ENCODE results near the gene CIROP.
A peak's percentile ranks its signal among the peaks of the same experiment; 100 is the strongest.
"Not testable (repeated sequence)": the region's sequence is repeated elsewhere in the genome, so short reads cannot be mapped to it uniquely, and the experiment has no call there.

Gene CIROP

GRCh38 chr14:23114120-23114458 is 9.3 kb upstream of the CIROP start:
- no peak for DNase-seq (ENCODE audit: low read depth in 2 of 2)

GRCh38 chr14:23113431-23114119 is 8.8 kb upstream of the CIROP start:
- DNase-seq (ENCODE audit: low read depth in 2 of 2), result no peak

DNA sequence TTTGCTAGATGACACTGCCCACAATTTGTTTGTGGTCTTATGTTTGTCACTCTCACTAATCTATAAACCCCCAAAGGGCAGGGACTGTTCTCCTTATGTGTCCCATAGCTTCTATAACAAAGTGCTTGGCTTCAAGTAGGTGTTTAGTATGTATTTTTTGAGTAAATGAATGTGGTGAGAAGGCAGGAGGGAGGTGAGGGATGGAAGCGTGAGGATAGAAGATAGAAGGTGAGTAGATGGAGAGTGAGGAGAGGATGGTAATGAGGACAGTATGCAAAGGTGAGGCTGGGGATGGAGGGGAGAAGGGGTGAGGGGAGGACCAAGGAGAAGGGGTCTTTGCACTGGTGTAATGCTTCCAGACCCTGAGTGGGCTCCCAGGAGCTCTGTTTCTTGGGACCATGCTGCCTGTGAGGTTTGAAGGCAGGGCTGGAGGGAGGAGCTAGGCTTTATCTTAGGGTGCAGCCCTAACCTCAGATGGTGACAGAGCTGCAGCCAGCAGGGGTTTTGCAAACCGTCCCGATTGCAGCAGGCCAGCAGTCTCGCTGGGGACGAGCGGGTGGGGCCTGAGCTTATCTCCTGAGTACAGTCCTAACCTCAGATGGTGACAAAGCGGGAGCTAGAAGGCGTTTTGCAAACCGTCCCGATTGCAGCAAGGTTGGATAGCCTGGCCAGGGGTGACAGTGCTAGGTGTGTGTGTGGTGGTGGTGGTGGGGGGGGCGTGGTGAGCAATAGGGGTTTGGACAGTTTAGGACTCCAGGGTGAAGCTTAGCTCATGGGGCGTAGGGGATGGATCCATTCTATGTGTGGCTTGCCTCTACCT is 7.8 kb upstream of the CIROP start:
- DNase-seq (ENCODE audit: low read depth in 2 of 2), result no peak

GRCh38 chr14:23110579-23111365 is 6.0 kb upstream of the CIROP start:
- no peak for DNase-seq (ENCODE audit: low read depth in 2 of 2)

DNA sequence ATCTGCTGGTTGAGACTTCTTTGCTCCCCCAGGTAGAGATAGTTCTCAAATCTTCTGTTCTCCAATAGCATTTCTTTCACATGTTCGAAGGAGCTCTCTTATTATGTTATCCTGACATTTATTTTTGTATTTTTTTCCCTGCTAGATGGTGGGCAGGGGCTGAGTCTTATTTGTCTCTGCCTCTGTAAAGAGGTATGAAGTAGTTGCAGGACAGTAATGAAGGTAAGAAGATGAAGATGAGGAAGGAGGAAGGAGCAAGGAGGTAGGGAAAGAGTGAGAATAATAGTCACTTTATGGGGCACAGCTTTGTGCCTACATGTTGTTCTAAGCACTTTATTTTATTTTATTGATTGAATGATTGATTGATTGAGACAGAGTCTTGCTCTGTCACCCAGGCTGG is 5.0 kb upstream of the CIROP start:
- DNase-seq (ENCODE audit: low read depth in 2 of 2), result no peak

DNA sequence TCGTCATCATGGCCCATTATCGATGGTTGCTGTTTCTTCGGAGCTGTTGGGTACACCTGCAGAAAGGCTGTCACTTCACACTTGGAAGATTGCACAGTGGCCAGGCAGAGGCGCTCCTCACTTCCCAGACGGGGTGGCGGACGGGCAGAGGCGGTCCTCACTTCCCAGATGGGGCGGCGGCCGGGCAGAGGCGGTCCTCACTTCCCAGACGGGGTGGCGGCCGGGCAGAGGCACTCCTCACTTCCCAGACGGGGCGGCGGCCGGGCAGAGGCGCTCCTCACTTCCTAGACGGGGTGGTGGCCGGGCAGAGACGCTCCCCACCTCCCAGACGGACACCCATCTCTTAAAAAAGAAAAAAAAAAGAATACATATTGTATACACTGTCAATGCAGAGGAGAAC is 3.4 kb upstream of the CIROP start:
- DNase-seq (ENCODE audit: low read depth in 2 of 2), result not testable (repeated sequence)

- DNase-seq (ENCODE audit: low read depth in 2 of 2), result not testable (repeated sequence)
These were observed 2.8 kb upstream of the CIROP start for GRCh38 chr14:23107620-23108019.

DNA sequence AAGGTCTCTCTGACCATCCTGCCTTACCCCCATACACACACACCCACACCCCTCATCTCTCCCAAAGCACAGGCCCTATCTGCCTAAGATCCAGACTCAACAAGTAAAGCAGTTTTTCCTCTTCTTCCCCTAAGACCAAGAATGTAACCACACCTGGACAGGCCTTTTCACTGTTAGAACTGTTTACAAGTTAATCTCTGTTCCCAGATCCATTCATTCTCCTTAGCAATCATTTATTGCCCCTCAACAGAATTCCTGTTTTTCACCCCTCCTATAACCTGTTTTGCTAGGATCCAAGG is 1.9 kb upstream of the CIROP start:
- no peak for DNase-seq (ENCODE audit: low read depth in 2 of 2)

GRCh38 chr14:23105348-23105824 is 597 bp upstream of the CIROP start:
- DNase-seq (ENCODE audit: low read depth in 2 of 2), result no peak

DNA sequence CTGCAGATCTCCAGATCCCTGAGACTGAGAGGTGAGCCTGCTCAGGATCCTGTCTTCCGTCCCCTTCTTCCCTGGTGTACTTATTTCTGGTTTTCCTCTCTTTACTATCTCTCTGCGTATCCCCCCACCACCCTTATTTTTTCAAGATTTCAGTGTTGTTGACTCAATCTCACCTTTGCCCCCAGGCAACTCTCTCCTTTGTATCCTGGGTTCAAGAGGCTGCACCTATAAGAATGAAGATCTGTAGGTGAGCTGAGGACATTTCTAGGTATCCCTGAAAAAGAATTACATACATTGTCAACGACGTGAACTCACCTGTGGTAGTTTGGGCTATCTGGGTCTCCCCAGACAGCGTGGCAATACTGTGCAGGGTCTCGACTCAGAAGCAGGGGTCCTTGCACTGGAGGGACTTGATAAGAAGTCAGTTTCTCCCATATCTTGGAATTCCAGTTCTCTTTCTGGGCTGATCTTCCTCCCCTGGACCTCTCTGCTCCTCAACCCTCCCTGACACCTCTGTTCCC is 659 bp downstream of the CIROP start:
- no peak for DNase-seq (ENCODE audit: low read depth in 2 of 2)

DNA sequence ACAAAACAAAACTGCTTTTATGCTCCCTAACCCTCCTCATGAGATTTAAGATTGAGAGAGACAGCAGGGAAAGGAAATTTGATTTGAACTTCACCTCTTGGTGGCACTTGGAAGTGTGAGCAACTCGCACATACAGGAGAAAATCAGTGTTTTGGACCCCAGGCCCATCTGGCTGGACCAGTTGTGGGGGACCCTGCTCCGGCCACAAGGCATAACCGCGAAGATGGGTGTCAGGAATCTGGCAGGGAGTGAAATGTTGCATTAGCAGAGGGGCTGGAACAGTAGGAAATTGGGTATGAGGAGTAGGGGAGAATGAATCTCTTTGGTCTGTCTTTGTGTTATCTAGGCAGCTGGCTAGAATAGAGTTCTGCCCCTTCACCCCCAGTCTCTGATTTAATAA is 1.2 kb downstream of the CIROP start:
- no peak for DNase-seq (ENCODE audit: low read depth in 2 of 2)

GRCh38 chr14:23102801-23103200 is 2.0 kb downstream of the CIROP start:
- no peak for DNase-seq (ENCODE audit: low read depth in 2 of 2)

DNA sequence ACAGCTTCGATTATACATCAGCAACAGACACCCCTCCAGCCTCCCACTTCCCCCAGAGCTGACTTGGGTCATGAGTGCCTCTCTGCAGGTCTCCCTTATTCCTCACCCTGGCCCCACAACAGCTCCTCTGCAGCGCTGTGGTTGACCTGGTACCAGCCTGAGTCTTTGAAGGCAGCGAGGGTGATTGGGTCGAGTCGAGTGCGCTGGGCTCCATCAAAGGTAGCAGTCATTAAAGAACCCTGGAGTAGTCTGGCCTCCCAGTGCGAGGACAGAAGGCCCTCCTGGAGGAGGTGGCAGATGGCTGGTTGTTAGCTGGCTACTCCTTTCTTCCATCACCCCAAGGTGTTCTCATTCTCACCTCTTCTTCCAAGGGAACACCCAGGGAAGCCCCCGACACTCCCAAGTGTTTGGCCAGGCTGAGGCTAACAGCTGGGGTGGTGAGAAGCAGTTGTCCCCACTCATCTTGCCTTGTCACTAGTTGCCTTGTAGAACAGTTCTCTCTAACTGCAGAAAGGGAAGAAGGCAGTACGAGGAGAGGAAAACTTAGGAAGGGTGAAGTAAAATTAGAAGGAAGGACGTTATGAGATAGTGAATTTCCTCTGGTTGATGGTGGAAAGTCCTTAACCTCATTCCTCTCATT is 2.7 kb downstream of the CIROP start:
- no peak for DNase-seq (ENCODE audit: low read depth in 2 of 2)

- DNase-seq (ENCODE audit: low read depth in 2 of 2), result no peak
These were observed 3.4 kb downstream of the CIROP start for GRCh38 chr14:23101213-23101970.

DNA sequence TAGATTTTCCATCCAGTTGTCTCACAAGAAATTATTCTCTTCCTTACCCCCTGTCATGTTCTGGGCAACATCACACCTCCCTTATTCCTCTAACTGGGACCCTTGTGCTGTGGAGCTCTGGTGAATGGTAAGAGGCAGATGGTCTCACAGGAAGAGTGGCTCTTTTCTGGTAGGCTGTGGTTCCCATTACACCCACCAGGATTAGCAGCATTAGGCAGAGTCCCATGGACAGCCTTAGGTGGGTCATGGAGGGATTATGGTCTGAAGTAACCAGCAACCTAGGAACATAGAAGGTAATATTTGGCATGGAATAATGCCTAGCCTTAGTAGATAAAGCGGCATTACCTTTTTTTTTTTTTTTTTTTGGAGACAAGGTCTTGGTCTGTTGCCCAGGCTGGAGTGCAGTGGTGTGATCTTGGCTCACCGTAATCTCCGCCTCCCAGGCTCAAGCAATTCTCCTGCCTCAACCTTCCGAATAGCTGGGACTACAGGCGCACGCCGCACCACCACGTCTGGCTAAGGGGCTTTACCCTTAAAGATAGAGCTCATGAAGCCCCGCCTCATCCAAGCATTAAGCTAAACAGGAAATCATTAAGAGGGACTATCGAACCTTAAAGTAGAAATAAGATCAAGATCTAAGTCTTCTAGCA is 5.5 kb downstream of the CIROP start:
- no peak for DNase-seq (ENCODE audit: low read depth in 2 of 2)

GRCh38 chr14:23097786-23098185 is 7.0 kb downstream of the CIROP start:
- DNase-seq (ENCODE audit: low read depth in 2 of 2), result no peak

DNA sequence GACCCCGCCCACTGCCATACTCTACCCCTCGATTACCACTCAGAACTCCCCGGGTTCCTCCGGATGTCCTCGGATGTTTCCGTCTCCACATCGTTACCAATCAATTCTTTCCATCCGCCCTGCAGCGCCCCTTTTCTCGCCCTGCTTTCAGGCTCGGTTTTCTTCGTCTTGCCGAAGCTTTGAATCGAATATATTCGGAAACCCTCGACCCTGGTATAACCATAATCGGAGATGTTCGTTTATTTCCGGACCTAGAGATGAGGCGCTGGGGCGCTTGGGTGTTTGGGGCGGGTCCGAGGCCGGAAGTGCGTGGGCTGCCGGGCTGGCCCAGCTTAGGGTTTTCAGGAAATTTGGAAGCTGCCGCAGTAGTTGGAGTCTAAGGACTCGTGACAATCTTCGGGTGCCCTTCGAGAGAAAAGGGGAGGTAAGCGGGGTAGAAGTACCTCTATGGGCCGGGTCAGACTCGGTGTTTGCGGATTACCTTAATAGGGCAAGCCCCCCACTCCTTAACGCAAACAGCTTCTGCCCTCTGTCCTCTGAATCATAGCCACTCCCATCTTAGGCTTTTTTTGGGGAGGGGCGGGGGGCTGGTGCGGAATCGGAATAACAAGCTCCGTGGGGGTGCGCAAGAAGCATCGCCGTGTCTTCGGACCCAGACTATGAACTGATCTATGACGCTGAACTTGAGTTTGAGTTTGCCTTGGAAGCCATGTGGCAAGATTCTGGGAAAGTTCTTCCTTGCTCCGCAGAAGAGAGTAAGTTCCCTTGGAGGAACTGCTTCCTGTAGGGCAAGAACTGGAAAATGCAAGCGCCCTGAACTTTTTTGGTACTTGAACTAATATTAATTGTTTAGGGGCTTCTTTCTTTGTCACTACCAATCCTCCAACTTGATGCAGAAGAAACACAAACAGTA is 9.3 kb downstream of the CIROP start, which contains the start of gene C14orf119:
C14orf119 (plus strand) TSS at position 310 of the 913 bp plus-strand sequence. CDS start 2,154 bp downstream, outside the sequence.
- peak; percentile 96 to 98 for DNase-seq (ENCODE audit: low read depth in 2 of 2)

DNA sequence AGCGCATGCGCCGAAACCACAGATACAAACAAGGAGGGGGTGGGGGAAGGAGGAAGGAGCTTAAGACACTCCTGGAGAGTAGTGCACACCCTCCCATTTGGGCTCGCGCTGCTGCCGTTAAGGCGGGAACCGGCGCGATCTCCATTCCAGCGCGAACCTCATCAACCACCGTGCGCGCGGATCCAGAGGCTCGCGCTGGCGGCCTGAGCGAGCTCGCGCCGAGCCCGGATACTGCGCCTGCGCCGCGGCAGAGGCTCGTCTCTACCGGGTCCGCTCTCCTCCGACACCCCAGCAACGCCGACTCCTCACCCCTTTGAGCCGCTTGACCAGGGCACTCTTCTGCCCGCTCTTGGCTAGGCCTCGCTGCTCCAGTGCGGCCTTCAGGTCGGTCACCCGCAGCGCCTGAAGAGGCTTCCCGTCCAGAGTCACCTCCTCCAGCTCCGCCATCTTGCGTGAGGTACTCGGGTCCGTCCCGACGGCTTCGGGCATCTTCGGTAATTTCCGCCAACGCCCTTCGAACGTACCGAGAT is 10.1 kb downstream of the CIROP start, which contains the start of gene ACIN1:
ACIN1 (minus strand) TSS at position 471 of the 530 bp plus-strand sequence; CDS start at position 447, 24 bp downstream.
- peak in 1 of 2 donors; percentile 67 for DNase-seq (ENCODE audit: low read depth in 2 of 2)
